Right atrium auricular region (tissue), 2 donors: ENCODE data around the gene KMT2C. TPM values are rescaled to one million over a fixed set of nuclear protein-coding genes. Genes with fewer than 3 reads are reported as not detected.
"Not testable (repeated sequence)": the region's sequence is repeated elsewhere in the genome, so short reads cannot be mapped to it uniquely, and the experiment has no call there.

Source experiments
- DNase-seq: peaks from one replicate; pipeline ENCODE4 v3.0.0-alpha.2; 2019; ENCODE audit warnings: low spot score
- H3K27ac ChIP-seq, 2 donors: fragments of 200-600 bp; sonication (generic); 1 replicate in 1 of 2; 2 replicates in 1 of 2; pipeline ENCODE4 v1.5.1; 2016 to 2019
- H3K27me3 ChIP-seq, 2 donors: fragments of 200-600 bp; sonication (generic); one replicate each; pipeline versions ENCODE4 v1.5.1 to v1.6.0; 2017 to 2019
- H3K36me3 ChIP-seq: fragments of 200-600 bp; sonication (generic); one replicate; pipeline ENCODE4 v1.5.1; 2016
- H3K4me1 ChIP-seq, 2 donors: fragments of 200-600 bp; sonication (generic); one replicate each; pipeline versions ENCODE4 v1.5.1 to v1.6.0; 2017 to 2019
- H3K4me3 ChIP-seq, 2 donors: fragments of 200-600 bp; sonication (generic); 1 replicate in 1 of 2; 2 replicates in 1 of 2; pipeline ENCODE4 v1.5.1; 2017 to 2019; ENCODE audit warnings: mild to moderate bottlenecking in 1 of 2, moderate library complexity in 1 of 2
- H3K9me3 ChIP-seq, 2 donors: fragments of 200-600 bp; sonication (generic); one replicate each; pipeline ENCODE4 v1.5.1; 2019
- total RNA-seq, 2 donors: library from RNA; depleted of rRNA; stranded (reverse); fragments of >200 nt; gene quantifications; one replicate each; pipeline ENCODE4 v1.1.0, GENCODE V29; 2016
- TF ChIP-seq, protein P1 (sequence below), 2 donors: fragments of 200-600 bp; sonication (generic); IDR thresholded peaks; one replicate each; pipeline ENCODE4 v1.5.1; 2019; ENCODE audit warnings: antibody characterized with exemption in 2 of 2

KMT2C gene
- total RNA-seq, 2 donors from 2014 or later = 36.5 to 37.3 TPM

DNA sequence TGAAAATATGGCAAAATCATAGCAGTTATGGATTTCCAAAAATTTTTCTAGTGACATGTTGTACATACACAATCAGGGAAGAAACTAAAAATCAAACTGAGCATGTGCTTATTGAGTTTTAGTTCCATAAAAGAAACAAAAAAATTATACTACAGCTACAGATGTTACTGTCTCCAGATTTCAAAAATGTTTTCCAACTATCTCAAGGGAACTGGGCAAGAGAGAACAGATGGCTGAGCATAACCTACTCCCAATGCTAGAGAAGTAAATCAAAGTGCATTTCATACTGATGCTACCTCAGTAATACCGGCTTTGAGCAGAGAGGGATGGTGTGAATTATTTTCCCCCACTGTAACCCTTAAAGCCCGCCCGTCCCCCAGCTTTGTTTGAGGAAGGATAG lies 40.7 kb upstream of the KMT2C start:
- no peaks in the 10 kb centered on the region for H3K4me1 ChIP-seq
- no peak overlapping the region for H3K27ac ChIP-seq
- no peaks in the 10 kb centered on the region for H3K9me3 ChIP-seq
- DNase-seq = no peak
- H3K27me3 ChIP-seq = no peaks in the 10 kb centered on the region
- H3K4me3 ChIP-seq = no peak overlapping the region
- TF ChIP-seq, protein P1, sequence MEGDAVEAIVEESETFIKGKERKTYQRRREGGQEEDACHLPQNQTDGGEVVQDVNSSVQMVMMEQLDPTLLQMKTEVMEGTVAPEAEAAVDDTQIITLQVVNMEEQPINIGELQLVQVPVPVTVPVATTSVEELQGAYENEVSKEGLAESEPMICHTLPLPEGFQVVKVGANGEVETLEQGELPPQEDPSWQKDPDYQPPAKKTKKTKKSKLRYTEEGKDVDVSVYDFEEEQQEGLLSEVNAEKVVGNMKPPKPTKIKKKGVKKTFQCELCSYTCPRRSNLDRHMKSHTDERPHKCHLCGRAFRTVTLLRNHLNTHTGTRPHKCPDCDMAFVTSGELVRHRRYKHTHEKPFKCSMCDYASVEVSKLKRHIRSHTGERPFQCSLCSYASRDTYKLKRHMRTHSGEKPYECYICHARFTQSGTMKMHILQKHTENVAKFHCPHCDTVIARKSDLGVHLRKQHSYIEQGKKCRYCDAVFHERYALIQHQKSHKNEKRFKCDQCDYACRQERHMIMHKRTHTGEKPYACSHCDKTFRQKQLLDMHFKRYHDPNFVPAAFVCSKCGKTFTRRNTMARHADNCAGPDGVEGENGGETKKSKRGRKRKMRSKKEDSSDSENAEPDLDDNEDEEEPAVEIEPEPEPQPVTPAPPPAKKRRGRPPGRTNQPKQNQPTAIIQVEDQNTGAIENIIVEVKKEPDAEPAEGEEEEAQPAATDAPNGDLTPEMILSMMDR (IDR thresholded peaks at IDR 0.05) = no peak
- no peaks in the 10 kb centered on the region for H3K36me3 ChIP-seq

DNA sequence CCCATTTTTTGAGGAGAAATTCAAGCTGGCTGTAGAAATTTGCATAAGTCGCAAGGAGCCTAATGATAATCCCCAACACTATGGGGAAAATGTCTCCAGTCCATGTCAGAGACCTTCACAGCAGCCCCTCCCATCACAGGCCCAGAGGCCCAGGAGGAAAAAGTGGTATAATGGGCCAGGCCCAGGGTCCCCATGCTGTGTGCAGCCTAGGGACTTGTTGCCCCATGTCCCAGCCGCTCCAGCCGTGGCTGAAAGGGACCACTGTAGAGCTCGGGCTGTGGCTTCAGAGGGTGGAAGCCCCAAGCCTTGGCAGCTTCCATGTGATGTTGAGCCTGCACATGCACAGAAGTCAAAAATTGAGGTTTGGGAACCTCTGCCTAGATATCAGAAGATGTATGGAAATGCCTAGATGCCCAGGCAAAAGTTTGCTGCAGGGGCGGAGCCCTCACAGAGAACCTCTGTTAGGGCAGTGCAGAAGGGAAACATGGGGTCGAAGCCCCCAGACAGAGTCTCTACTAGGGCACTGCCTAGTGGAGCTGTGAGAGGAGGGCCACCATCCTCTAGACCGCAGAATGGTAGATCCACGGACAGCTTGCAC lies 35.3 kb upstream of the KMT2C start:
- H3K36me3 ChIP-seq, H3K27ac ChIP-seq, H3K4me1 ChIP-seq, H3K27me3 ChIP-seq, H3K4me3 ChIP-seq, DNase-seq, H3K9me3 ChIP-seq: not testable (repeated sequence)

DNA sequence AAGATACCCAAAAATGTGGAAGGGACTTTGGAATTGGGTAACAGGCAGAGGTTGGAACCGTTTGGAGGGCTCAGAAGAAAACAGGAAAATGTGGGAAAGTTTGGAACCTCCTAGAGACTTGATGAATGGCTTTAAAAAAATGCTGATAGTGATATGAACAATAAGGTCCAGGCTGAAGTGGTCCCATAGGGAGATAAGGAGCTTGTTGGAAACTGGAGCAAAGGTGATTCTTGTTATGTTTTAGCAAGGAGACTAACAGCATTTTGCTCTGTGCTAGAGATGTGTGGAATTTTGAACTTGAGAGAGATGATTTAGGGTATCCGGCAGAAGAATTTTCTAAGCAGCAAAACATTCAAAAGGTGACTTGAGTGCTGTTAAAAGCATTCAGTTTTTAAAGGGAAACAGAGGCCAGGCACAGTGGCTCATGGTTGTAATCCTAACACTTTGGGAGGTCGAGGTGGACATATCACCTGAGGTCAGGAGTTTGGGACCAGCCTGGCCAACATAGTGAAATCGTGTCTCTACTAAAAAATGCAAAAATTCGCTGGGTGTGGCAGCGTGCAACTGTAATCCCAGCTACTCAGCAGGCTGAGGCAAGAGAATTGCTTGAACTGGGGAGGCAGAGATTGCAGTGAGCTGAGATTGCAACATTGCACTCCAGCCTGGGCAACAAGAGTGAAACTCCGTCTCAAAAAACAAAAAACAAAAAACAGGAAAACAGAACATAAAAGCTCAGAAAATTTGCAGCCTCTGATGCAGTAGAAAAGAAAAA lies 34.6 kb upstream of the KMT2C start:
- H3K36me3 ChIP-seq, H3K4me1 ChIP-seq, H3K27ac ChIP-seq, H3K4me3 ChIP-seq, H3K9me3 ChIP-seq, DNase-seq, H3K27me3 ChIP-seq: not testable (repeated sequence)

DNA sequence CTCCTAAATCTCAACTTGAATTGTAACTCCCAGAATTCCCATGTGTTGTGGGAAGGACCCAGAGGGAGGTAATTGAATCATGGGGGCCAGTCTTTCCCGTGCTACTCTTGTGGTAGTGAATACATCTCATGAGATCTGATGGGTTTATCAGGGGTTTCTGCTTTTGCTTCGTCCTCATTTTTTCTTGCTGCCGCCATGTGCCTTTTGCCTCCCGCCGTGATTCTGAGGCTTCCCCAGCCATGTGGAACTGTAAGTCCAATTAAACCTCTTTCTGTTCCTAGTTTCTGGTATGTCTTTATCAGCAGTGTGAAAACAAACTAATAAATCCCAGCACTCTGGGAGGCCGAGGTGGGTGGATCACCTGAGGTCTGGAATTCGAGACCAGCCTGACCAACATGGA lies 33.8 kb upstream of the KMT2C start:
- not testable (repeated sequence) for H3K27me3 ChIP-seq, H3K36me3 ChIP-seq, H3K4me1 ChIP-seq, H3K4me3 ChIP-seq, H3K9me3 ChIP-seq, H3K27ac ChIP-seq, DNase-seq

DNA sequence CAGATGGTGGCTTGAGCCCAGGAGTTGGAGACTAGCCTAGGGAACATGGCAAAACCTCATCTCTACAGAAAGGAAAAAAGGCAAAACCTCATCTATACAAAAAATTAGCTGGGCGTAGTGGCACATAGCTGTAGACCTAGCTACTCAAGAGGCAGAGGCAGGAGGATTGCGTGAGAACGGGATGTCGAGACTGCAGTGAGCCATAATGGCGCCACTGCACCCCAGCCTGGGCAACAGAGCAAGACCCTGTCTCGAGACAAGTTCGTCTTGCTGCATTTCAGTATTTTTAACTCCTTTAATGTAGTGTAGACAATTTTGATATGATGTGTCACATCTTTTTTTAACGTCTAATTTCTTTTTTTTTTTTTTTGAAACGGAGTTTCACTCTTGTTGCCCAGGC lies 31.4 kb upstream of the KMT2C start:
- Histone ChIP-seq H3K27ac (no peak overlapping the region), H3K4me3 (no peak overlapping the region), H3K27me3 (no peaks in the 10 kb centered on the region), H3K36me3 (no peaks in the 10 kb centered on the region), H3K9me3 (no peaks in the 10 kb centered on the region), H3K4me1 (peaks cover 0 to 13% of the 10 kb centered on the region in 2 donors)
- TF ChIP-seq, protein P1 (IDR thresholded peaks at IDR 0.05) = no peak
- no peak for DNase-seq

DNA sequence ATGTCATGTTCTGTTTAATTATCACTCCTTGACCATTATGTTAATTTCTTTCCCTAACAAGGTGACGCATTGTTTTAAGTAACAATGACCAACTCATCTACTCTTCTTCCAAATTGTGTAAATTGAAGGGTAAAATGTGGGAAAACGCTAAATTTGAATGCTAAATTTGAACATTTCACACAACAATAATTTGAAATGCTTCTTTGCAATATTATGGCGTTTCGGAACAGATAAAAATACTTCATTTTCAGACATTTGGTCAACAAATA lies 29.2 kb upstream of the KMT2C start:
- peak overlapping the region; percentile 100 for H3K27ac ChIP-seq
- H3K9me3 ChIP-seq = no peaks in the 10 kb centered on the region
- no peaks in the 10 kb centered on the region for H3K27me3 ChIP-seq
- peak overlapping the region; percentile 91 to 97 for H3K4me3 ChIP-seq
- no peaks in the 10 kb centered on the region for H3K36me3 ChIP-seq
- DNase-seq = no peak
- H3K4me1 ChIP-seq = peaks cover 0 to 13% of the 10 kb centered on the region in 2 donors
- TF ChIP-seq, protein P1 (IDR thresholded peaks at IDR 0.05) = no peak

DNA sequence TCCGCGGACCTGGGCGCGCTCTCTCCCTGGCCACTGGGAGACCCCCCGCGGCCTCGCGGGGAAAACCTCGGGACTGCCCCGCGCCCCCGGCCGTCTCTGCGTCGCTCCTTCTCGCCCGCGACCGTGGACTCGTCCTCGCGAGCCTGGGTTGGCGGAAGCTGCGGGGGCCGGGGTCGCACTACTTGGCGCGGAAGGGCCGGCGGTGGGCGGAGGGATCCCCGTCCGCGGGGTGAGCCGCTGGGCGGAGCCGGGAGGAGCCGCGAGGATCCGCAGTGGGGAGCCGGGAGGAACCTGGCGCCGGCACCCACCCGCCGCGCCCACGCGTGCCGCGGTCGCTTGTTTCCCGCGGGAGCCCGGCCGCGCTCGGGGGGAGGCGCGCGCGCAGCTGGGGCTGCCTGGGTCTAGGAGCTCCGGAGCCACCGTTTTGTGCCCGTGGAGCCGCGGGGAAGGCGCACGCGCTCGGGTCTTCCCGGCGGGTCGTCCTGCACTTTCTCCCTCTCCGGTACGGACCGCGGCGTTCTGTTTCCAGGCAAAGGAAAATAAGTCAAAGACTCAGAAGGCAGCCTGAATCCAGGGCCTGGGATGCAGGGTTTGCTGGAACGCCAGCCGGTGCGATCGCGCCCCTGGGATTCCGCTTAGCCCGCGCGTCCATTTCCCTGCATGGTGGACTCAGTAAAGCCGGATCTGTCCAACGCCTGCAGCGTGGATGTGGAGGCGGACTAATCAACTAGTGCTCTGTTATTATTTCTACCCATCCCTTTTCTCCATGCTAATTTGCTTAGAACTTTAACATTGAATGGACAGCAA lies 28.7 kb upstream of the KMT2C start:
- Histone ChIP-seq H3K27me3 (no peaks in the 10 kb centered on the region), H3K4me1 (peaks cover 0 to 13% of the 10 kb centered on the region in 2 donors), H3K27ac (peak overlapping the region; percentile 100), H3K4me3 (peak overlapping the region; percentile 91 to 97), H3K36me3 (no peaks in the 10 kb centered on the region), H3K9me3 (no peaks in the 10 kb centered on the region)
- TF ChIP-seq, protein P1 (IDR thresholded peaks at IDR 0.05) = no peak
- peak; percentile 77 for DNase-seq
